Measurements from ENCODE around the gene MKI67.

The MKI67 gene

GRCh38 chr10:128069351-128070051 is 56.7 kb downstream of the MKI67 start:
- DNase-seq (ENCODE audit: insufficient read length, low spot score) (peak; percentile 65), FAIRE-seq (peak; percentile 94)

- DNase-seq (ENCODE audit: insufficient read length, low spot score) = no peak
- no peak for FAIRE-seq
These were observed 57.6 kb downstream of the MKI67 start for GRCh38 chr10:128068398-128069285.

- DNase-seq (ENCODE audit: insufficient read length, low spot score) = no peak
- FAIRE-seq = no peak
These were observed 58.4 kb downstream of the MKI67 start for GRCh38 chr10:128067691-128068397.

- FAIRE-seq = no peak
- no peak for DNase-seq (ENCODE audit: insufficient read length, low spot score)
These were observed 59.3 kb downstream of the MKI67 start for GRCh38 chr10:128066870-128067382.

GRCh38 chr10:128065881-128066534 is 60.2 kb downstream of the MKI67 start:
- no peak for DNase-seq (ENCODE audit: insufficient read length, low spot score)
- FAIRE-seq = no peak

GRCh38 chr10:128064970-128065580 is 61.1 kb downstream of the MKI67 start:
- DNase-seq (ENCODE audit: insufficient read length, low spot score) = peak; percentile 23
- peak; percentile 84 for FAIRE-seq

GRCh38 chr10:128064108-128064969 is 61.9 kb downstream of the MKI67 start:
- DNase-seq (ENCODE audit: insufficient read length, low spot score) = no peak
- FAIRE-seq = peak; percentile 78

- DNase-seq (ENCODE audit: insufficient read length, low spot score) (no peak), FAIRE-seq (no peak)
These were observed 62.5 kb downstream of the MKI67 start for GRCh38 chr10:128063736-128064107.

GRCh38 chr10:128062881-128063563 is 63.2 kb downstream of the MKI67 start:
- FAIRE-seq = peak; percentile 98

GRCh38 chr10:128062331-128062880 is 63.8 kb downstream of the MKI67 start:
- no peak for DNase-seq (ENCODE audit: insufficient read length, low spot score)
- no peak for FAIRE-seq

More at GRCh38 chr10:128062881-128063563, 63.2 kb downstream of the MKI67 start:
- peak; percentile 36 for DNase-seq (ENCODE audit: insufficient read length, low spot score)

GRCh38 chr10:128061306-128062300 is 64.6 kb downstream of the MKI67 start:
- FAIRE-seq (no peak), DNase-seq (ENCODE audit: insufficient read length, low spot score) (no peak)

GRCh38 chr10:128060341-128061250 is 65.6 kb downstream of the MKI67 start:
- FAIRE-seq = no peak
- no peak for DNase-seq (ENCODE audit: insufficient read length, low spot score)

GRCh38 chr10:128059982-128060293 is 66.3 kb downstream of the MKI67 start:
- DNase-seq (ENCODE audit: insufficient read length, low spot score) = no peak
- FAIRE-seq = no peak

- no peak for DNase-seq (ENCODE audit: insufficient read length, low spot score)
- no peak for FAIRE-seq
These were observed 66.8 kb downstream of the MKI67 start for GRCh38 chr10:128059266-128059981.

- FAIRE-seq (no peak), DNase-seq (ENCODE audit: insufficient read length, low spot score) (no peak)
These were observed 67.5 kb downstream of the MKI67 start for GRCh38 chr10:128058750-128059134.

Data from GM19239 (cell line).